ENCODE results near the gene PRKAG1.

GRCh38 chr12:49061157-49061650 lies 42.6 kb upstream of the PRKAG1 start:
- TF ChIP-seq POLR2A (IDR thresholded peaks at IDR 0.05; ENCODE audit: low read length) (no peak), BHLHE40 (IDR thresholded peaks at IDR 0.05; ENCODE audit: low read depth, low read length) (no peak), ELK1 (IDR thresholded peaks at IDR 0.05; ENCODE audit: low read depth, low read length) (no peak), MAFK (IDR thresholded peaks at IDR 0.05; ENCODE audit: partially characterized antibody) (no peak), CEBPB (IDR thresholded peaks at IDR 0.05) (no peak), CHD2 (IDR thresholded peaks at IDR 0.05; ENCODE audit: low read length, partially characterized antibody) (no peak), PHF8 (IDR thresholded peaks at IDR 0.05; ENCODE audit: borderline replicate concordance, low read depth) (0 out of 2 replicates have a peak, but pooled peaks have one; percentile 0), HDAC2 (IDR thresholded peaks at IDR 0.05) (no peak), HOXA7 (CRISPR knock-in tag; IDR thresholded peaks at IDR 0.05) (no peak)
- TF ChIP-seq, protein P1, sequence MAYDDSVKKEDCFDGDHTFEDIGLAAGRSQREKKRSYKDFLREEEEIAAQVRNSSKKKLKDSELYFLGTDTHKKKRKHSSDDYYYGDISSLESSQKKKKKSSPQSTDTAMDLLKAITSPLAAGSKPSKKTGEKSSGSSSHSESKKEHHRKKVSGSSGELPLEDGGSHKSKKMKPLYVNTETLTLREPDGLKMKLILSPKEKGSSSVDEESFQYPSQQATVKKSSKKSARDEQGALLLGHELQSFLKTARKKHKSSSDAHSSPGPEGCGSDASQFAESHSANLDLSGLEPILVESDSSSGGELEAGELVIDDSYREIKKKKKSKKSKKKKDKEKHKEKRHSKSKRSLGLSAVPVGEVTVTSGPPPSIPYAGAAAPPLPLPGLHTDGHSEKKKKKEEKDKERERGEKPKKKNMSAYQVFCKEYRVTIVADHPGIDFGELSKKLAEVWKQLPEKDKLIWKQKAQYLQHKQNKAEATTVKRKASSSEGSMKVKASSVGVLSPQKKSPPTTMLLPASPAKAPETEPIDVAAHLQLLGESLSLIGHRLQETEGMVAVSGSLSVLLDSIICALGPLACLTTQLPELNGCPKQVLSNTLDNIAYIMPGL (CRISPR knock-in tag; IDR thresholded peaks at IDR 0.05; ENCODE audit: borderline replicate concordance) = no peak
- TF ChIP-seq, protein P2, sequence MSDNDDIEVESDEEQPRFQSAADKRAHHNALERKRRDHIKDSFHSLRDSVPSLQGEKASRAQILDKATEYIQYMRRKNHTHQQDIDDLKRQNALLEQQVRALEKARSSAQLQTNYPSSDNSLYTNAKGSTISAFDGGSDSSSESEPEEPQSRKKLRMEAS (IDR thresholded peaks at IDR 0.05) = no peak
- TF ChIP-seq, protein P3, sequence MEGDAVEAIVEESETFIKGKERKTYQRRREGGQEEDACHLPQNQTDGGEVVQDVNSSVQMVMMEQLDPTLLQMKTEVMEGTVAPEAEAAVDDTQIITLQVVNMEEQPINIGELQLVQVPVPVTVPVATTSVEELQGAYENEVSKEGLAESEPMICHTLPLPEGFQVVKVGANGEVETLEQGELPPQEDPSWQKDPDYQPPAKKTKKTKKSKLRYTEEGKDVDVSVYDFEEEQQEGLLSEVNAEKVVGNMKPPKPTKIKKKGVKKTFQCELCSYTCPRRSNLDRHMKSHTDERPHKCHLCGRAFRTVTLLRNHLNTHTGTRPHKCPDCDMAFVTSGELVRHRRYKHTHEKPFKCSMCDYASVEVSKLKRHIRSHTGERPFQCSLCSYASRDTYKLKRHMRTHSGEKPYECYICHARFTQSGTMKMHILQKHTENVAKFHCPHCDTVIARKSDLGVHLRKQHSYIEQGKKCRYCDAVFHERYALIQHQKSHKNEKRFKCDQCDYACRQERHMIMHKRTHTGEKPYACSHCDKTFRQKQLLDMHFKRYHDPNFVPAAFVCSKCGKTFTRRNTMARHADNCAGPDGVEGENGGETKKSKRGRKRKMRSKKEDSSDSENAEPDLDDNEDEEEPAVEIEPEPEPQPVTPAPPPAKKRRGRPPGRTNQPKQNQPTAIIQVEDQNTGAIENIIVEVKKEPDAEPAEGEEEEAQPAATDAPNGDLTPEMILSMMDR (IDR thresholded peaks at IDR 0.05) = no peak

Data from A549 (cell line).